ENCODE results near the gene IRX4. TPM values are rescaled to one million over a fixed set of nuclear protein-coding genes. Genes with fewer than 3 reads are reported as not detected.

IRX4 gene
- total and polyA plus RNA-seq, 10 donors = 0.05 TPM; not detected in 9

- intact Hi-C loops (cut with DNase I; ENCODE audit: low total_unique reads) = no loop called here
These were observed 21.8 kb downstream of the IRX4 start for GRCh38 chr5:1860949-1861348.

GRCh38 chr5:1860021-1860610, 22.6 kb downstream of the IRX4 start:
- 80 to 89% (median 82%) methylated on average over 18 to 22 of the region's 22 CpGs for WGBS, 5 donors
- Histone ChIP-seq H3K36me3 (no peaks in the 10 kb centered on the region), H3K27ac (no peak overlapping the region), H3K27me3 (replicated peaks in 1 of 7) (peaks cover 0 to 70% (median 22%) of the 10 kb centered on the region in 7 donors), H3K4me3 (no peak overlapping the region), H3K9me3 (no peaks in the 10 kb centered on the region), H3K4me1 (no peaks in the 10 kb centered on the region)
- DNase-seq = no peak
- TF ChIP-seq POLR2A (IDR thresholded peaks at IDR 0.05) = no peak
- no peak for TF ChIP-seq POLR2AphosphoS5 (IDR thresholded peaks at IDR 0.05)
- intact Hi-C loops (cut with DNase I; ENCODE audit: low total_unique reads) = no loop called here

More at GRCh38 chr5:1860949-1861348, 21.8 kb downstream of the IRX4 start:
- peaks cover 0 to 70% (median 19%) of the 10 kb centered on the region in 7 donors for H3K27me3 ChIP-seq (replicated peaks in 1 of 7)
- no peak for DNase-seq
- WGBS, 5 donors = 72 to 90% (median 76%) methylated on average over 7 of the region's 7 CpGs
- no peaks in the 10 kb centered on the region for H3K4me1 ChIP-seq
- no peaks in the 10 kb centered on the region for H3K36me3 ChIP-seq
- H3K9me3 ChIP-seq = no peaks in the 10 kb centered on the region
- no peak overlapping the region for H3K4me3 ChIP-seq
- H3K27ac ChIP-seq = no peak overlapping the region
- TF ChIP-seq POLR2AphosphoS5 (IDR thresholded peaks at IDR 0.05) = no peak
- no peak for TF ChIP-seq CTCF (IDR thresholded peaks at IDR 0.05 in 8 of 11, conservative IDR thresholded peaks at IDR 0.05 in 3 of 11)
- TF ChIP-seq POLR2A (IDR thresholded peaks at IDR 0.05) = no peak

GRCh38 chr5:1859099-1859498, 23.6 kb downstream of the IRX4 start:
- no peak for DNase-seq
- intact Hi-C loops (cut with DNase I; ENCODE audit: low total_unique reads) = no loop called here
- H3K36me3 ChIP-seq = no peaks in the 10 kb centered on the region
- H3K4me1 ChIP-seq = no peaks in the 10 kb centered on the region
- H3K27me3 ChIP-seq (replicated peaks in 1 of 7) = peaks cover 0 to 70% (median 21%) of the 10 kb centered on the region in 7 donors
- H3K4me3 ChIP-seq = no peak overlapping the region
- H3K27ac ChIP-seq = no peak overlapping the region
- WGBS, 5 donors = 78 to 87% (median 85%) methylated on average over 7 to 10 of the region's 10 CpGs
- no peak for TF ChIP-seq POLR2A (IDR thresholded peaks at IDR 0.05)
- no peak for TF ChIP-seq CTCF (IDR thresholded peaks at IDR 0.05 in 8 of 11, conservative IDR thresholded peaks at IDR 0.05 in 3 of 11)
- TF ChIP-seq POLR2AphosphoS5 (IDR thresholded peaks at IDR 0.05) = no peak
- H3K9me3 ChIP-seq = no peaks in the 10 kb centered on the region

- Histone ChIP-seq H3K27me3 (replicated peaks in 1 of 7) (peaks cover 0 to 70% (median 23%) of the 10 kb centered on the region in 7 donors), H3K4me3 (no peak overlapping the region), H3K27ac (no peak overlapping the region), H3K9me3 (no peaks in the 10 kb centered on the region), H3K36me3 (no peaks in the 10 kb centered on the region), H3K4me1 (no peaks in the 10 kb centered on the region)
- intact Hi-C loops (cut with DNase I; ENCODE audit: low total_unique reads) = no loop called here
- WGBS, 5 donors = 90 to 93% (median 91%) methylated on average over 15 to 16 of the region's 16 CpGs
- no peak for DNase-seq
- TF ChIP-seq POLR2AphosphoS5 (IDR thresholded peaks at IDR 0.05) (no peak), CTCF (IDR thresholded peaks at IDR 0.05 in 8 of 11, conservative IDR thresholded peaks at IDR 0.05 in 3 of 11) (no peak), POLR2A (IDR thresholded peaks at IDR 0.05) (no peak)
These were observed 24.3 kb downstream of the IRX4 start for GRCh38 chr5:1858436-1858835.

Measured in spleen (tissue), 11 donors.